Ishikawa (cell line): ENCODE data around the gene GNL2.

Experiments
- CEBPB ChIP-seq: IDR thresholded peaks from 2 replicates; pipeline ENCODE4 v1.6.1; 2012
- CREB1 ChIP-seq: IDR thresholded peaks from 2 replicates; pipeline ENCODE4 v1.6.1; 2012; ENCODE audit warnings: low read depth
- EGR1 ChIP-seq: IDR thresholded peaks from 2 replicates; pipeline ENCODE4 v1.6.1; 2012
- EP300 ChIP-seq: IDR thresholded peaks from 2 replicates; pipeline ENCODE4 v1.6.1; 2012; ENCODE audit warnings: borderline replicate concordance
- FOXM1 ChIP-seq: IDR thresholded peaks from 2 replicates; pipeline ENCODE4 v1.6.1; 2012; ENCODE audit warnings: low read depth, borderline replicate concordance
- NFIC ChIP-seq: IDR thresholded peaks from 2 replicates; pipeline ENCODE4 v1.6.1; 2012
- RAD21 ChIP-seq: IDR thresholded peaks from 2 replicates; pipeline ENCODE4 v1.6.1; 2012; ENCODE audit warnings: low read depth
- TAF1 ChIP-seq: IDR thresholded peaks from 2 replicates; pipeline ENCODE4 v1.6.1; 2012; ENCODE audit warnings: low read depth, mild to moderate bottlenecking
- TCF12 ChIP-seq: IDR thresholded peaks from 2 replicates; pipeline ENCODE4 v1.6.1; 2012; ENCODE audit warnings: low read depth
- TEAD4 ChIP-seq: IDR thresholded peaks from 2 replicates; pipeline ENCODE4 v1.6.1; 2012
- YY1 ChIP-seq: IDR thresholded peaks from 2 replicates; pipeline ENCODE4 v1.6.1; 2012; ENCODE audit warnings: low read depth
- ZBTB7A ChIP-seq: IDR thresholded peaks from 2 replicates; pipeline ENCODE4 v1.6.1; 2012; ENCODE audit warnings: low read depth
- TF ChIP-seq, protein P1 (sequence below): IDR thresholded peaks from 2 replicates; pipeline ENCODE4 v1.6.1; 2012
- TF ChIP-seq, protein P2 (sequence below): IDR thresholded peaks from 2 replicates; pipeline ENCODE4 v1.6.1; 2012; ENCODE audit warnings: low read depth, mild to moderate bottlenecking
- TF ChIP-seq, protein P3 (sequence below): IDR thresholded peaks from 2 replicates; pipeline ENCODE4 v1.6.1; 2012

GNL2 gene

DNA sequence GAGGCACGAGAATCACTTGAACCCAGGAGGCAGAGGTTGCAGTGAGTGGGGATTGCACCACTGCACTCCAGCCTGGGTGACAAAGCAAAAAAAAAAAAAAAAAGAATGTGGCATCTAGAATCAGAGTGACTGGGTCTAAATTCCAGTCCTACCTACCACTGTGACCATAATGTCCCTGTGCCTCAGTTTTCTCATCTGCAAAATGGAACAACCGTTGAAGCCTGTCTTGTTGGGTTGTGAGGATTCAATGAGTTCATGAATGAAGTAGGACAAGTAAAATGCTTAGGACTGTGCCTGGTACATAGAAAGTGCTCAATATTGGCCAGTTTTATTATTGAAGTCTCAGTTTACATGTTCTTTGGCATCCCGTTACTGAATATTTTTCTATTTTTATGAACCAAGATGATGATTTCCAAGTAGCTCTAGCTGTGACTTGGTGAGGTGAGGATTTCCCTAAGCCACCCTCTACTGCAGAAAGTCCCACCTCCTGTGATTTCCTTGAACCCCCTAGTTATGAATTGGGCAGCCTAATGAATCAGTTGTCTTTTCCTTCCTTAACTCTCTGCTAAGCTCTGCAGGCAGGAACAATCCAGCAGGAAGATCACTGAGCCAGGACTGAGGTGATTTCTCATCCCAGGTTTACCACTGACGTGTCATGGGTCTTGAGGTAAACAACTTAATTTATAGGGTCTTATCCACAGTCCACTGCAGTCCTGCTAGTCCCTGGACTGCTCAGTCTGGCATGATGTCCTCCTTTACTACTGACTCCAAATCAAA, 62.2 kb downstream of the GNL2 start:
- TF ChIP-seq, protein P1, sequence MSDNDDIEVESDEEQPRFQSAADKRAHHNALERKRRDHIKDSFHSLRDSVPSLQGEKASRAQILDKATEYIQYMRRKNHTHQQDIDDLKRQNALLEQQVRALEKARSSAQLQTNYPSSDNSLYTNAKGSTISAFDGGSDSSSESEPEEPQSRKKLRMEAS = no peak
- no peak for TF ChIP-seq TAF1
- TF ChIP-seq YY1 = no peak
- TF ChIP-seq, protein P2, sequence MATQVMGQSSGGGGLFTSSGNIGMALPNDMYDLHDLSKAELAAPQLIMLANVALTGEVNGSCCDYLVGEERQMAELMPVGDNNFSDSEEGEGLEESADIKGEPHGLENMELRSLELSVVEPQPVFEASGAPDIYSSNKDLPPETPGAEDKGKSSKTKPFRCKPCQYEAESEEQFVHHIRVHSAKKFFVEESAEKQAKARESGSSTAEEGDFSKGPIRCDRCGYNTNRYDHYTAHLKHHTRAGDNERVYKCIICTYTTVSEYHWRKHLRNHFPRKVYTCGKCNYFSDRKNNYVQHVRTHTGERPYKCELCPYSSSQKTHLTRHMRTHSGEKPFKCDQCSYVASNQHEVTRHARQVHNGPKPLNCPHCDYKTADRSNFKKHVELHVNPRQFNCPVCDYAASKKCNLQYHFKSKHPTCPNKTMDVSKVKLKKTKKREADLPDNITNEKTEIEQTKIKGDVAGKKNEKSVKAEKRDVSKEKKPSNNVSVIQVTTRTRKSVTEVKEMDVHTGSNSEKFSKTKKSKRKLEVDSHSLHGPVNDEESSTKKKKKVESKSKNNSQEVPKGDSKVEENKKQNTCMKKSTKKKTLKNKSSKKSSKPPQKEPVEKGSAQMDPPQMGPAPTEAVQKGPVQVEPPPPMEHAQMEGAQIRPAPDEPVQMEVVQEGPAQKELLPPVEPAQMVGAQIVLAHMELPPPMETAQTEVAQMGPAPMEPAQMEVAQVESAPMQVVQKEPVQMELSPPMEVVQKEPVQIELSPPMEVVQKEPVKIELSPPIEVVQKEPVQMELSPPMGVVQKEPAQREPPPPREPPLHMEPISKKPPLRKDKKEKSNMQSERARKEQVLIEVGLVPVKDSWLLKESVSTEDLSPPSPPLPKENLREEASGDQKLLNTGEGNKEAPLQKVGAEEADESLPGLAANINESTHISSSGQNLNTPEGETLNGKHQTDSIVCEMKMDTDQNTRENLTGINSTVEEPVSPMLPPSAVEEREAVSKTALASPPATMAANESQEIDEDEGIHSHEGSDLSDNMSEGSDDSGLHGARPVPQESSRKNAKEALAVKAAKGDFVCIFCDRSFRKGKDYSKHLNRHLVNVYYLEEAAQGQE = no peak
- no peak for TF ChIP-seq CEBPB
- no peak for TF ChIP-seq TEAD4
- TF ChIP-seq FOXM1 = no peak
- TF ChIP-seq EP300 = no peak
- TF ChIP-seq RAD21 = no peak
- no peak for TF ChIP-seq TCF12
- TF ChIP-seq, protein P3, sequence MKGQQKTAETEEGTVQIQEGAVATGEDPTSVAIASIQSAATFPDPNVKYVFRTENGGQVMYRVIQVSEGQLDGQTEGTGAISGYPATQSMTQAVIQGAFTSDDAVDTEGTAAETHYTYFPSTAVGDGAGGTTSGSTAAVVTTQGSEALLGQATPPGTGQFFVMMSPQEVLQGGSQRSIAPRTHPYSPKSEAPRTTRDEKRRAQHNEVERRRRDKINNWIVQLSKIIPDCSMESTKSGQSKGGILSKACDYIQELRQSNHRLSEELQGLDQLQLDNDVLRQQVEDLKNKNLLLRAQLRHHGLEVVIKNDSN = no peak
- no peak for TF ChIP-seq ZBTB7A
- no peak for TF ChIP-seq NFIC
- TF ChIP-seq CREB1 = no peak
- TF ChIP-seq EGR1 = no peak

- TF ChIP-seq TCF12 = no peak
Measured at GRCh38 chr1:37519613-37520012, 76.1 kb downstream of the GNL2 start.

DNA sequence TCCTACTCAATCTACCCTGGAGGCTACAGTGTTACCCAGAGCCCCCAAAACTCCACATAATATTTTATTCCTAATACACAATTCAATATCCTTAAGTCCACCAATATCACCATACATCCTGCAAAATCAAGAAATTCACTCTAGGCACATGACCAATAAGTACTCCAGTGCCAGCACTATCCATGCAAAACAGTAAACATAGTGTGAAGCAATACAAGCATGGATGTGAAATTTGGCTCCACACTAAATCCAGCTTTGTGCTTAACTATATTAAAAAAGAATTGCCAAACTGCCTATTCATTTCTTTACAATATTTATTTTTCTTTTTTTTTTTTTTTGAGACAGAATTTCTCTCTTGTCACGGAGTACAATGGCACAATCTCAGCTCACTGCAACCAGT, 78.2 kb downstream of the GNL2 start:
- TF ChIP-seq RAD21 (no peak), CREB1 (no peak), CEBPB (no peak), TAF1 (no peak)
- TF ChIP-seq, protein P1 = no peak
- TF ChIP-seq, protein P3 = no peak
